Left ventricle myocardium superior (tissue), 1 donor: ENCODE results near the gene PDXK. TPM values are rescaled to one million over a fixed set of nuclear protein-coding genes. Genes with fewer than 3 reads are reported as not detected.

Experiments used
- ATAC-seq: fragments of 200-7000 bp; cut with Tn5 transposase; one replicate; pipeline ENCODE4 v1.9.1; 2020; ENCODE audit warnings: mild to moderate bottlenecking, moderate library complexity
- DNase-seq: peaks from one replicate; pipeline ENCODE4 v3.0.0-alpha.2; 2020
- intact Hi-C: fragments of 100-400 bp; cut with micrococcal nuclease; formaldehyde crosslinking; loops from one replicate; pipeline ENCODE4 v1.11.0; 2022
- total RNA-seq: library from RNA; stranded (reverse); fragmentation: NEBNext Ultra II Directional; extraction: Animal tissue kit (Norgen Biotek cat#: 25700); gene quantifications from one replicate; pipeline ENCODE4 v1.2.1, GENCODE V29; 2021
- donor health status: DM: no; HTN: yes; CAD: no; lungs with severe emphysema.

PDXK gene
- total RNA-seq, 1 donor from 2014 or later: 117 TPM

- DNase-seq: peak; percentile 57
- intact Hi-C loops: no loop called here
- ATAC-seq: peak; percentile 9
Observed at GRCh38 chr21:43719748-43720538, 1.0 kb downstream of the PDXK start.

- intact Hi-C loops: no loop called here
- ATAC-seq (no peak), DNase-seq (no peak)
Observed at GRCh38 chr21:43720539-43721166, 1.7 kb downstream of the PDXK start.

- DNase-seq (no peak), ATAC-seq (no peak)
- intact Hi-C loops: no loop called here
Observed at GRCh38 chr21:43721206-43721605, 2.3 kb downstream of the PDXK start.

GRCh38 chr21:43721939-43722338 is 3.0 kb downstream of the PDXK start:
- intact Hi-C loops: no loop called here
- DNase-seq: no peak
- ATAC-seq: no peak

GRCh38 chr21:43723648-43724047 is 4.7 kb downstream of the PDXK start:
- no peak for ATAC-seq

GRCh38 chr21:43726686-43727518 is 8.0 kb downstream of the PDXK start:
- peak; percentile 64 for DNase-seq
- intact Hi-C loops: no loop called here
- no peak for ATAC-seq

More at GRCh38 chr21:43723648-43724047, 4.7 kb downstream of the PDXK start:
- no peak for DNase-seq
- intact Hi-C loops: no loop called here

- ATAC-seq (peak; percentile 38), DNase-seq (peak; percentile 72)
- intact Hi-C loops: no loop called here
Observed at GRCh38 chr21:43727519-43728153, 8.7 kb downstream of the PDXK start.

- DNase-seq: peak; percentile 62
- intact Hi-C loops: no loop called here
- peak; percentile 26 for ATAC-seq
Observed at GRCh38 chr21:43728154-43728466, 9.2 kb downstream of the PDXK start.

- intact Hi-C loops: no loop called here
- peak; percentile 86 for ATAC-seq
- peak; percentile 97 for DNase-seq
Observed at GRCh38 chr21:43728467-43729390, 9.8 kb downstream of the PDXK start.

GRCh38 chr21:43731476-43731875 is 12.5 kb downstream of the PDXK start:
- ATAC-seq (no peak), DNase-seq (no peak)
- intact Hi-C loops: no loop called here

GRCh38 chr21:43731891-43732711 is 13.2 kb downstream of the PDXK start:
- intact Hi-C loops: no loop called here
- DNase-seq (no peak), ATAC-seq (no peak)

- no peak for DNase-seq
- intact Hi-C loops: no loop called here
- no peak for ATAC-seq
Observed at GRCh38 chr21:43733060-43733459, 14.1 kb downstream of the PDXK start.

GRCh38 chr21:43733529-43734071 is 14.7 kb downstream of the PDXK start:
- DNase-seq (no peak), ATAC-seq (no peak)
- intact Hi-C loops: no loop called here

- intact Hi-C loops: no loop called here
- ATAC-seq: peak; percentile 3
Observed at GRCh38 chr21:43734131-43734927, 15.4 kb downstream of the PDXK start.

GRCh38 chr21:43734928-43735229 is 15.9 kb downstream of the PDXK start:
- intact Hi-C loops: no loop called here
- ATAC-seq (peak; percentile 6), DNase-seq (no peak)

More at GRCh38 chr21:43734131-43734927, 15.4 kb downstream of the PDXK start:
- no peak for DNase-seq

- no peak for ATAC-seq
- intact Hi-C loops: no loop called here
- no peak for DNase-seq
Observed at GRCh38 chr21:43735236-43736091, 16.5 kb downstream of the PDXK start.
